K562 (cell line): ENCODE results near the gene EVL. TPM values are rescaled to one million over a fixed set of nuclear protein-coding genes. Genes with fewer than 3 reads are reported as not detected.

ENCODE experiments used
- EGR1 ChIP-seq: fragments of 450-650 bp; conservative IDR thresholded peaks from 2 replicates; pipeline ENCODE4 v1.6.1; 2017; ENCODE audit warnings: mild to moderate bottlenecking
- EHMT2 ChIP-seq: fragments of 450-650 bp; IDR thresholded peaks from 2 replicates; pipeline ENCODE4 v1.6.1; 2018; ENCODE audit warnings: antibody characterized with exemption
- ELF1 ChIP-seq: fragments of 200-800 bp; sonication (Bioruptor generic); IDR thresholded peaks from 2 replicates; pipeline ENCODE4 v1.6.1; 2016; ENCODE audit warnings: missing genetic modification characterization, missing compliant biosample characterization
- ETS1 ChIP-seq: conservative IDR thresholded peaks from 2 replicates; pipeline ENCODE4 v1.6.1; 2011; ENCODE audit warnings: low read depth, mild to moderate bottlenecking, low read length; ENCODE audit not compliant: control insufficient read depth
- ILK ChIP-seq: fragments of 450-650 bp; IDR thresholded peaks from 2 replicates; pipeline ENCODE4 v1.6.1; 2016; ENCODE audit warnings: missing genetic modification characterization, low read depth, mild to moderate bottlenecking, missing compliant biosample characterization, moderate library complexity, borderline replicate concordance
- JUND ChIP-seq, 2 experiments: IDR thresholded peaks; 2 replicates in 1 of 2; 3 replicates in 1 of 2; pipeline ENCODE4 v1.6.1; 2011; ENCODE audit warnings: borderline replicate concordance in 2 of 2, low read depth in 2 of 2, low read length in 2 of 2, improper control_type of control experiment in 1 of 2, missing biosample characterization in 1 of 2, missing genetic modification characterization in 1 of 2, missing genetic modification reagents in 1 of 2
- MNT ChIP-seq, 2 experiments: fragments of 450-650 bp; conservative IDR thresholded peaks; 2 replicates each; pipeline ENCODE4 v1.6.1; 2017; ENCODE audit warnings: mild to moderate bottlenecking in 2 of 2, moderate library complexity in 2 of 2
- RCOR1 ChIP-seq, 2 experiments: IDR thresholded peaks; 2 replicates each; pipeline ENCODE4 v1.6.1; 2012; ENCODE audit warnings: low read depth in 2 of 2, low read length in 2 of 2, borderline replicate concordance in 1 of 2, improper control_type of control experiment in 1 of 2
- TAF7 ChIP-seq: fragments of 450-650 bp; IDR thresholded peaks from 2 replicates; pipeline ENCODE4 v1.6.1; 2016; ENCODE audit warnings: missing genetic modification characterization, missing compliant biosample characterization
- ZBTB43 ChIP-seq: sonication (generic); formaldehyde crosslinking; IDR thresholded peaks from 2 replicates; pipeline ENCODE4 v1.8.0; 2023; ENCODE audit warnings: mild to moderate bottlenecking, missing genetic modification reagents
- ZNF407 ChIP-seq: fragments of 450-650 bp; IDR thresholded peaks from 2 replicates; pipeline ENCODE4 v1.6.1; 2016; ENCODE audit warnings: low read depth
- ZNF668 ChIP-seq: fragments of 250-450 bp; sonication (Bioruptor Pico); IDR thresholded peaks from 2 replicates; pipeline ENCODE4 v1.8.0; 2022; ENCODE audit warnings: mild to moderate bottlenecking, inconsistent platforms
- polyA plus RNA-seq, 8 experiments: library from polyadenylated mRNA; depleted of rRNA in 4 of 8; stranded (reverse) in 5 of 8; unstranded in 3 of 8; fragments of >200 nt; fragmentation: Nextera tagmentation in 2 of 8; fragmentation: Illumina TruSeq in 1 of 8; extraction: Ambion mirVana in 2 of 8; extraction: Trizol in 1 of 8; gene quantifications; 2 replicates each; pipeline versions ENCODE4 v1.2.1 to v1.2.3, GENCODE V29; 2011 to 2014; ENCODE audit warnings: inconsistent platforms in 1 of 8, missing spikeins in 1 of 8
- total RNA-seq, 7 experiments: library from RNA; depleted of rRNA in 6 of 7; stranded (reverse); fragments of >200 nt in 6 of 7; fragmentation: Illumina TruSeq in 2 of 7; extraction: Trizol in 2 of 7; gene quantifications; 2 replicates each; pipeline versions ENCODE4 v1.2.1 to v1.2.3, GENCODE V29; 2011 to 2021; ENCODE audit warnings: low replicate concordance in 1 of 7

EVL gene
- total and polyA plus RNA-seq, 9 of the 15 experiments (the other 6 are each of a cell fraction or from before 2014, with no cell fraction given) = 2.9 to 43.4 (median 23.9) TPM

GRCh38 chr14:100072783-100073346 is 7.6 kb downstream of the EVL start (continued):
- TF ChIP-seq ELF1 (tag) = peak; percentile 68; the same call in 1 of the 2 replicates
- no peak for TF ChIP-seq ILK (tag)
- no peak for TF ChIP-seq ZBTB43 (CRISPR knock-in tag)
- peak in 1 of 2 experiments; percentile 72; a peak in 1 of 4 replicates for TF ChIP-seq RCOR1 (IDR thresholded peaks at IDR 0.05; ENCODE audit: borderline replicate concordance in 1 of 2, low read depth in 2 of 2, low read length in 2 of 2)
- TF ChIP-seq EHMT2 = no peak
- TF ChIP-seq JUND (IDR thresholded peaks at IDR 0.05; ENCODE audit: borderline replicate concordance, low read depth, low read length) = 0 out of 2 replicates have a peak, but pooled peaks have one; percentile 1
- no peak for TF ChIP-seq JUND (tag; IDR thresholded peaks at IDR 0.05; ENCODE audit: borderline replicate concordance, low read depth, low read length)
- TF ChIP-seq MNT (conservative IDR thresholded peaks at IDR 0.05) = no peak
- no peak for TF ChIP-seq ZNF407
- TF ChIP-seq EGR1 = peak; percentile 32
- TF ChIP-seq TAF7 (tag) = no peak
- no peak for TF ChIP-seq ETS1
- TF ChIP-seq ZNF668 (CRISPR knock-in tag) = no peak
